ENCODE data around the gene MLN.

The MLN gene

GRCh38 chr6:33813990-33814985, 10.5 kb upstream of the MLN start:
- intact Hi-C loops (cut with micrococcal nuclease), result no loop called here
- no peak overlapping the region for H3K4me3 Mint-ChIP-seq
- no peaks in the 10 kb centered on the region for H3K36me3 Mint-ChIP-seq (ENCODE audit: low read depth)
- H3K4me1 Mint-ChIP-seq (ENCODE audit: low read depth), result no peaks in the 10 kb centered on the region
- H3K27me3 Mint-ChIP-seq, result peaks cover 48% of the 10 kb centered on the region
- H3K9me3 Mint-ChIP-seq, result no peaks in the 10 kb centered on the region
- no peak overlapping the region for H3K27ac Mint-ChIP-seq

- H3K36me3 Mint-ChIP-seq (ENCODE audit: low read depth), result no peaks in the 10 kb centered on the region
- intact Hi-C loops (cut with micrococcal nuclease), result no loop called here
- H3K4me1 Mint-ChIP-seq (ENCODE audit: low read depth), result no peaks in the 10 kb centered on the region
- H3K4me3 Mint-ChIP-seq, result no peak overlapping the region
- H3K27ac Mint-ChIP-seq, result no peak overlapping the region
- no peaks in the 10 kb centered on the region for H3K9me3 Mint-ChIP-seq
- peaks cover 57% of the 10 kb centered on the region for H3K27me3 Mint-ChIP-seq
These were observed 9.6 kb upstream of the MLN start for GRCh38 chr6:33813246-33813904.

GRCh38 chr6:33812669-33813068, 8.9 kb upstream of the MLN start:
- intact Hi-C loops (cut with micrococcal nuclease), result no loop called here
- H3K4me3 Mint-ChIP-seq, result no peak overlapping the region
- no peak overlapping the region for H3K27ac Mint-ChIP-seq
- peaks cover 3% of the 10 kb centered on the region for H3K4me1 Mint-ChIP-seq (ENCODE audit: low read depth)
- no peaks in the 10 kb centered on the region for H3K36me3 Mint-ChIP-seq (ENCODE audit: low read depth)
- H3K9me3 Mint-ChIP-seq, result no peaks in the 10 kb centered on the region
- peaks cover 64% of the 10 kb centered on the region for H3K27me3 Mint-ChIP-seq

GRCh38 chr6:33809594-33809993, 5.8 kb upstream of the MLN start:
- H3K27me3 Mint-ChIP-seq, result peaks cover 68% of the 10 kb centered on the region
- no peak overlapping the region for H3K27ac Mint-ChIP-seq
- intact Hi-C loops (cut with micrococcal nuclease), result no loop called here

GRCh38 chr6:33808641-33809180, 4.9 kb upstream of the MLN start:
- Mint-ChIP-seq H3K4me1 (ENCODE audit: low read depth) (peaks cover 7% of the 10 kb centered on the region), H3K27me3 (peaks cover 67% of the 10 kb centered on the region), H3K27ac (no peak overlapping the region), H3K4me3 (no peak overlapping the region), H3K36me3 (ENCODE audit: low read depth) (no peaks in the 10 kb centered on the region), H3K9me3 (no peaks in the 10 kb centered on the region)
- intact Hi-C loops (cut with micrococcal nuclease), result no loop called here

More at GRCh38 chr6:33809594-33809993, 5.8 kb upstream of the MLN start:
- Mint-ChIP-seq H3K9me3 (no peaks in the 10 kb centered on the region), H3K4me1 (ENCODE audit: low read depth) (peaks cover 7% of the 10 kb centered on the region), H3K4me3 (no peak overlapping the region), H3K36me3 (ENCODE audit: low read depth) (no peaks in the 10 kb centered on the region)

GRCh38 chr6:33807606-33808005, 3.8 kb upstream of the MLN start:
- Mint-ChIP-seq H3K4me1 (ENCODE audit: low read depth) (peaks cover 7% of the 10 kb centered on the region), H3K4me3 (no peak overlapping the region), H3K9me3 (no peaks in the 10 kb centered on the region), H3K27me3 (peaks cover 59% of the 10 kb centered on the region), H3K36me3 (ENCODE audit: low read depth) (no peaks in the 10 kb centered on the region), H3K27ac (no peak overlapping the region)
- intact Hi-C loops (cut with micrococcal nuclease), result no loop called here

- peaks cover 53% of the 10 kb centered on the region for H3K27me3 Mint-ChIP-seq
- H3K9me3 Mint-ChIP-seq, result no peaks in the 10 kb centered on the region
- peaks cover 7% of the 10 kb centered on the region for H3K4me1 Mint-ChIP-seq (ENCODE audit: low read depth)
- H3K36me3 Mint-ChIP-seq (ENCODE audit: low read depth), result no peaks in the 10 kb centered on the region
- no peak overlapping the region for H3K4me3 Mint-ChIP-seq
- intact Hi-C loops (cut with micrococcal nuclease), result no loop called here
- H3K27ac Mint-ChIP-seq, result no peak overlapping the region
These were observed 3.0 kb upstream of the MLN start for GRCh38 chr6:33806841-33807240.

GRCh38 chr6:33802186-33802958, 1.4 kb downstream of the MLN start:
- no peaks in the 10 kb centered on the region for H3K9me3 Mint-ChIP-seq
- intact Hi-C loops (cut with micrococcal nuclease), result no loop called here
- no peaks in the 10 kb centered on the region for H3K36me3 Mint-ChIP-seq (ENCODE audit: low read depth)
- peaks cover 41% of the 10 kb centered on the region for H3K27me3 Mint-ChIP-seq
- no peak overlapping the region for H3K4me3 Mint-ChIP-seq
- H3K27ac Mint-ChIP-seq, result no peak overlapping the region
- peaks cover 1% of the 10 kb centered on the region for H3K4me1 Mint-ChIP-seq (ENCODE audit: low read depth)

- H3K27ac Mint-ChIP-seq, result no peak overlapping the region
- H3K4me3 Mint-ChIP-seq, result no peak overlapping the region
- intact Hi-C loops (cut with micrococcal nuclease), result no loop called here
- H3K27me3 Mint-ChIP-seq, result peaks cover 37% of the 10 kb centered on the region
- H3K36me3 Mint-ChIP-seq (ENCODE audit: low read depth), result no peaks in the 10 kb centered on the region
- no peaks in the 10 kb centered on the region for H3K4me1 Mint-ChIP-seq (ENCODE audit: low read depth)
- H3K9me3 Mint-ChIP-seq, result no peaks in the 10 kb centered on the region
These were observed 2.2 kb downstream of the MLN start for GRCh38 chr6:33801611-33802010.

- Mint-ChIP-seq H3K36me3 (ENCODE audit: low read depth) (no peaks in the 10 kb centered on the region), H3K9me3 (no peaks in the 10 kb centered on the region), H3K27me3 (peaks cover 40% of the 10 kb centered on the region), H3K4me1 (ENCODE audit: low read depth) (no peaks in the 10 kb centered on the region), H3K4me3 (no peak overlapping the region), H3K27ac (no peak overlapping the region)
- intact Hi-C loops (cut with micrococcal nuclease), result no loop called here
These were observed 3.4 kb downstream of the MLN start for GRCh38 chr6:33800248-33800969.

- no peaks in the 10 kb centered on the region for H3K36me3 Mint-ChIP-seq (ENCODE audit: low read depth)
These were observed 4.2 kb downstream of the MLN start for GRCh38 chr6:33799454-33800113.

GRCh38 chr6:33798343-33798848, 5.4 kb downstream of the MLN start:
- Mint-ChIP-seq H3K36me3 (ENCODE audit: low read depth) (no peaks in the 10 kb centered on the region), H3K27ac (no peak overlapping the region), H3K4me3 (no peak overlapping the region), H3K27me3 (peaks cover 36% of the 10 kb centered on the region), H3K9me3 (no peaks in the 10 kb centered on the region), H3K4me1 (ENCODE audit: low read depth) (no peaks in the 10 kb centered on the region)
- intact Hi-C loops (cut with micrococcal nuclease), result no loop called here

More at GRCh38 chr6:33799454-33800113, 4.2 kb downstream of the MLN start:
- intact Hi-C loops (cut with micrococcal nuclease), result no loop called here
- H3K27ac Mint-ChIP-seq, result no peak overlapping the region
- H3K27me3 Mint-ChIP-seq, result peaks cover 36% of the 10 kb centered on the region
- H3K4me3 Mint-ChIP-seq, result no peak overlapping the region
- no peaks in the 10 kb centered on the region for H3K4me1 Mint-ChIP-seq (ENCODE audit: low read depth)
- H3K9me3 Mint-ChIP-seq, result no peaks in the 10 kb centered on the region

All from dendritic cell treated with granulocyte-macrophage colony-stimulating factor and Interleukin-4, amounts not matched to agents 40 ng/mL and 50 ng/mL, for 4 days (primary cell).